BJ (cell line): Measurements from ENCODE around the gene GIT2. TPM values are rescaled to one million over a fixed set of nuclear protein-coding genes. Genes with fewer than 3 reads are reported as not detected.

Source experiments
- CTCF ChIA-PET: fragments of 350-600 bp; formaldehyde crosslinking; extraction: SDS; loops from one replicate; lab custom pipeline; 2021; ENCODE audit warnings: antibody characterized with exemption, inconsistent platforms; lab: Yijun Ruan, JAX
- POLR2A ChIA-PET: fragments of 300-600 bp; sonication (Branson Sonifier 250); formaldehyde crosslinking; extraction: SDS; loops from one replicate; lab custom pipeline; 2021; ENCODE audit warnings: antibody characterized with exemption; lab: Charles Lee
- DNase-seq: peaks from one replicate; pipeline ENCODE4 v3.0.0-alpha.2; 2011; ENCODE audit warnings: low read depth
- H3K27me3 ChIP-seq: 2 replicates; pipeline ENCODE4 v1.6.0; 2011; ENCODE audit warnings: low read length; ENCODE audit not compliant: control insufficient read depth, insufficient read depth
- H3K36me3 ChIP-seq: 2 replicates; pipeline ENCODE4 v1.5.1; 2011; ENCODE audit warnings: low read length; ENCODE audit not compliant: control insufficient read depth, insufficient read depth
- H3K4me3 ChIP-seq: 2 replicates; pipeline ENCODE4 v1.5.1; 2011; ENCODE audit warnings: low read depth, mild to moderate bottlenecking, control low read depth, low read length
- CTCF ChIP-seq: IDR thresholded peaks from 2 replicates; pipeline ENCODE4 v1.5.1; 2011; ENCODE audit warnings: low read depth, mild to moderate bottlenecking, control low read depth, inconsistent platforms, low read length, moderate library complexity; ENCODE audit not compliant: insufficient read depth
- polyA plus RNA-seq: library from polyadenylated mRNA; depleted of rRNA; stranded (reverse); fragments of >200 nt; gene quantifications from 2 replicates; pipeline ENCODE4 v1.2.3, GENCODE V29; 2011

Gene GIT2
- polyA plus RNA-seq, 1 experiment = 49.0 TPM

- H3K36me3 ChIP-seq = peaks cover 3% of the 10 kb centered on the region; the same call in 1 of the 2 replicates
- POLR2A ChIA-PET = no interaction called here
- TF ChIP-seq CTCF = no peak
- H3K27me3 ChIP-seq = no peaks in the 10 kb centered on the region
- H3K4me3 ChIP-seq = no peak overlapping the region
- CTCF ChIA-PET = no interaction called here
- no peak for DNase-seq
Measured at GRCh38 chr12:109944561-109945359, 51.4 kb downstream of the GIT2 start.

- Histone ChIP-seq H3K27me3 (no peaks in the 10 kb centered on the region), H3K36me3 (peaks cover 3% of the 10 kb centered on the region; the same call in 1 of the 2 replicates), H3K4me3 (no peak overlapping the region)
- no peak for TF ChIP-seq CTCF
- DNase-seq = no peak
- ChIA-PET POLR2A (no interaction called here), CTCF (no interaction called here)
Measured at GRCh38 chr12:109943811-109944210, 52.4 kb downstream of the GIT2 start.

DNA sequence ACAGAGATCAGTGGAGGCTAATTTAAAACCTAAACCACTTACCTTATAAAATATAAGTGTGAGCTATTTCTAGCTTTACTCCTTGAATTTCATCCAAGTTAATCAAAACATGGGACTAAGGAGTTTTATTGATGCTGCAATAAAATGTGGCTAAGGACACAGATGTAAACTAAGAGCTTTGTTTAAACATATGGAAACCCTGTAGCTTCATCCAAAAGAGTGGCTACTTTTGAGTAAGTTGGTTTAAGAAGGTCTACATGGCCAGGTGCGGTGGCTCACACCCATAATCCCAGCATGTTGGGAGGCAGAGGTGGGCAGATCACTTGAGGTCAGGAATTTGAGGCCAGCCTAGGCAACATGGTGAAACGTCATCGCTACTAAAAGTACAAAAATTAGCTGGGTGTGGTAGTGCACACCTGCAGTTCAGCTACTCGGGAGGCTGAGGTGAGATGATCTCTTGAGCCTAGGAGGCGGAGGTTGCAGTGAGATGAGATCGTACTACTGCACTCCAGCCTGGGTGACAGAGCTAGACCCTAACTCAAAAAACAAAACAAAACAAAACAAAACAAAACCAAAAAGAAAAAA lies 55.7 kb downstream of the GIT2 start:
- ChIA-PET CTCF (interaction anchor here (1.1 to 2.0 kb wide), 7 partner anchors 9 to 87 kb away, joined by 3 to 5 read pairs (median 4); partner anchors contain the start of gene TCHP), POLR2A (no interaction called here)
- H3K4me3 ChIP-seq = no peak overlapping the region
- peaks cover 16% of the 10 kb centered on the region for H3K36me3 ChIP-seq
- TF ChIP-seq CTCF = no peak
- DNase-seq = no peak
- H3K27me3 ChIP-seq = no peaks in the 10 kb centered on the region

DNA sequence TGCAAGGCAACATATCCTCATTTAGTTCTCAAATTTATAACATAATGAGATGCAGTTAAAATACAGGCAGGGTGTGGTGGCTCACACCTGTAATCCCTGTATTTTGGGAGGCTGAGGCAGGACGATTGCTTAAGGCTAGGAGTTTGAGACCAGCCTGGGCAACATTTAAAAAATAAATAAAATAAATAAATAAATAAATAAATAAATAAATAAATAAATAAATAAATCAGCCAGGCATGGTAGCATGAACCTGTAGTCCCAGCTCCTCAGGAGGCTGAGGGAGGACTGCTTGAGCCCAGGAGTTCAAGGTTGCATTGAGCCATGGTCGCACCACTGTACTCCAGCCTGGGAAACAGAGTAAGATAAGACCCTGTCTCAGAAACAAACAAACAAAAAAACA lies 56.7 kb downstream of the GIT2 start:
- peaks cover 13% of the 10 kb centered on the region for H3K36me3 ChIP-seq
- no peak overlapping the region for H3K4me3 ChIP-seq
- TF ChIP-seq CTCF = no peak
- no peak for DNase-seq
- ChIA-PET POLR2A (no interaction called here), CTCF (interaction anchor here (0.6 to 1.9 kb wide), 4 partner anchors 10 to 14 kb away, joined by 3 to 5 read pairs (median 4); no protein-coding TSS in a partner anchor)
- no peaks in the 10 kb centered on the region for H3K27me3 ChIP-seq

- POLR2A ChIA-PET = no interaction called here
- CTCF ChIA-PET = interaction anchor here (0.6 to 1.9 kb wide), 3 partner anchors 13 to 18 kb away, joined by 3 to 4 read pairs (median 3); no protein-coding TSS in a partner anchor
- H3K27me3 ChIP-seq = no peaks in the 10 kb centered on the region
- peaks cover 13% of the 10 kb centered on the region for H3K36me3 ChIP-seq
- no peak overlapping the region for H3K4me3 ChIP-seq
- no peak for TF ChIP-seq CTCF
- DNase-seq = no peak
Measured at GRCh38 chr12:109938947-109939346, 57.2 kb downstream of the GIT2 start.
